ENCODE data around the gene SORT1. TPM values are rescaled to one million over a fixed set of nuclear protein-coding genes. Genes with fewer than 3 reads are reported as not detected.

SORT1 gene
- total RNA-seq, 1 experiment from 2014 or later, result 9.2 TPM

DNA sequence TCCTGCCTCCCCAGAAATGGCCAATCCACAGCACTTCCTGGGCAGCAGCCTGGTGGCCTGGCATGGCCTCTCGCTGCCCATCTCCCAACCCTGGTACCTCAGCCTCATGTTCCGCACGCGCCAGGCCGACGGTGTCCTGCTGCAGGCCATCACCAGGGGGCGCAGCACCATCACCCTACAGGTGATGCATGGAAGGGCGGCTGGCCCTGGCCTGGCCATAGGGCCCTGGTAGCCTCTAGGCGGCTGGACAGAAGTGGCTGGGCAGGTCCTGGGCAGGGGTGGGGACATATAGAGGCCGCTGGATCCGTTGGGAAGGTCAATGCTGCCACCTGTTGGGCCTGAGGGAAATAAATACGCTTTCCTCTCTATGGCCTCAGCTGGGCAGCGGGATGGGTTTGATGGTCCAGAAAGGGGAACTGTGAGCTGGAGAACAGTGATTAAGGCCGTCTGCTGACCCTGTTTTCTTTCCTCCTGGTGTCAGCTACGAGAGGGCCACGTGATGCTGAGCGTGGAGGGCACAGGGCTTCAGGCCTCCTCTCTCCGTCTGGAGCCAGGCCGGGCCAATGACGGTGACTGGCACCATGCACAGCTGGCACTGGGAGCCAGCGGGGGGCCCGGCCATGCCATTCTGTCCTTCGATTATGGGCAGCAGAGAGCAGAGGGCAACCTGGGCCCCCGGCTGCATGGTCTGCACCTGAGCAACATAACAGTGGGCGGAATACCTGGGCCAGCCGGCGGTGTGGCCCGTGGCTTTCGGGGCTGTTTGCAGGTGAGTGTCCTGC lies 133.9 kb downstream of the SORT1 start:
- Histone ChIP-seq H3K36me3 (ENCODE audit: low read depth, low read length) (no peaks in the 10 kb centered on the region), H3K4me2 (ENCODE audit: low read length) (no peak overlapping the region), H3K9me2 (replicated peaks; ENCODE audit: low read length) (no peaks in the 10 kb centered on the region), H3F3A (ENCODE audit: low read length, unreplicated experiment) (no peaks in the 10 kb centered on the region), H3K27ac (ENCODE audit: low read length) (no peak overlapping the region), H3K79me2 (ENCODE audit: low read length) (no peaks in the 10 kb centered on the region), H3K9ac (ENCODE audit: low read length) (no peak overlapping the region), H3K4me3 (ENCODE audit: low read length) (no peak overlapping the region), H3K9me3 (ENCODE audit: low read length) (no peaks in the 10 kb centered on the region), H4K20me1 (ENCODE audit: low read length) (no peaks in the 10 kb centered on the region), H2AFZ (ENCODE audit: low read length) (no peak overlapping the region), H3K27me3 (ENCODE audit: low read length) (no peaks in the 10 kb centered on the region), H3K4me1 (ENCODE audit: insufficient read depth, low read length) (peaks cover 10% of the 10 kb centered on the region)
- DNase-seq (peak; percentile 94), ATAC-seq (peak; percentile 98)
- CTCF ChIA-PET, result interaction anchor here (0.7 to 1.2 kb wide), 3 partner anchors 24 to 134 kb away, joined by 3 to 4 read pairs (median 3); partner anchors contain the start of gene SORT1
- no peak for TF ChIP-seq EZH2phosphoT487 (IDR thresholded peaks at IDR 0.05; ENCODE audit: borderline replicate concordance, low read length)
- TF ChIP-seq, protein P1, sequence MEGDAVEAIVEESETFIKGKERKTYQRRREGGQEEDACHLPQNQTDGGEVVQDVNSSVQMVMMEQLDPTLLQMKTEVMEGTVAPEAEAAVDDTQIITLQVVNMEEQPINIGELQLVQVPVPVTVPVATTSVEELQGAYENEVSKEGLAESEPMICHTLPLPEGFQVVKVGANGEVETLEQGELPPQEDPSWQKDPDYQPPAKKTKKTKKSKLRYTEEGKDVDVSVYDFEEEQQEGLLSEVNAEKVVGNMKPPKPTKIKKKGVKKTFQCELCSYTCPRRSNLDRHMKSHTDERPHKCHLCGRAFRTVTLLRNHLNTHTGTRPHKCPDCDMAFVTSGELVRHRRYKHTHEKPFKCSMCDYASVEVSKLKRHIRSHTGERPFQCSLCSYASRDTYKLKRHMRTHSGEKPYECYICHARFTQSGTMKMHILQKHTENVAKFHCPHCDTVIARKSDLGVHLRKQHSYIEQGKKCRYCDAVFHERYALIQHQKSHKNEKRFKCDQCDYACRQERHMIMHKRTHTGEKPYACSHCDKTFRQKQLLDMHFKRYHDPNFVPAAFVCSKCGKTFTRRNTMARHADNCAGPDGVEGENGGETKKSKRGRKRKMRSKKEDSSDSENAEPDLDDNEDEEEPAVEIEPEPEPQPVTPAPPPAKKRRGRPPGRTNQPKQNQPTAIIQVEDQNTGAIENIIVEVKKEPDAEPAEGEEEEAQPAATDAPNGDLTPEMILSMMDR (conservative IDR thresholded peaks at IDR 0.05; ENCODE audit: low read depth, low read length), result peak; percentile 98
- intact Hi-C loops (cut with micrococcal nuclease), result loop anchor here (1.0 kb wide), 3 partner anchors 11 to 174 kb away; no protein-coding TSS in a partner anchor
- POLR2A ChIA-PET (ENCODE audit: unreplicated experiment), result no interaction called here
- BruUV-seq (replicated peaks), result no TSS peak

DNA sequence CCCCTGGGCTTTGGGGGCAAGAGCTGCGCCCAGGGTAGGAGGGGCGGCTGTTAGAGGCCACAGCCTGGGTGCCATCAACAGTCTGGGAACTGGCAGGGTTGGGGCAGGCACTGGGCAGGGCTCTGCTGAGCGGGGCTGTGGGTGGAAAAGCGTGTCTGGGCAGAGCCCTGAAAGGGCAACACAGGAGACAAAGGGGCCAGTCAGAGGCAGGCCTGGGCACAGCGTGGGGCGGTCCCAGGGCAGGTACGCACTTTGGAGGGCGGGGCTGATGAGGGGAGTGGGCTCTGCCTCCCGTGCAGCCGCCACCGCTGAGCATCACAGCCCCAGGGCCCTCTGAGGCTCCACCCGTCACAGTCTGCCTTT lies 134.5 kb downstream of the SORT1 start:
- H3K4me3 ChIP-seq (ENCODE audit: low read length), result no peak overlapping the region
- no peak overlapping the region for H3K27ac ChIP-seq (ENCODE audit: low read length)
- H3K4me1 ChIP-seq (ENCODE audit: insufficient read depth, low read length), result peaks cover 10% of the 10 kb centered on the region
- DNase-seq (no peak), ATAC-seq (peak; percentile 2; the same call in 1 of the 2 replicates)
- no peak overlapping the region for H3K4me2 ChIP-seq (ENCODE audit: low read length)
- no peaks in the 10 kb centered on the region for H3K79me2 ChIP-seq (ENCODE audit: low read length)
- CTCF ChIA-PET, result interaction anchor here (1.2 kb wide), 1 partner anchor 62 kb away, joined by 4 read pairs; no protein-coding TSS in a partner anchor
- no peak for TF ChIP-seq EZH2phosphoT487 (IDR thresholded peaks at IDR 0.05; ENCODE audit: borderline replicate concordance, low read length)
- no peak for TF ChIP-seq EZH2 (IDR thresholded peaks at IDR 0.05; ENCODE audit: low read length, unreplicated experiment)
- TF ChIP-seq, protein P1 (conservative IDR thresholded peaks at IDR 0.05; ENCODE audit: low read depth, low read length), result no peak
- POLR2A ChIA-PET (ENCODE audit: unreplicated experiment), result no interaction called here
- H4K20me1 ChIP-seq (ENCODE audit: low read length), result no peaks in the 10 kb centered on the region
- H3K27me3 ChIP-seq (ENCODE audit: low read length), result no peaks in the 10 kb centered on the region
- no peaks in the 10 kb centered on the region for H3K9me3 ChIP-seq (ENCODE audit: low read length)
- H3K9me2 ChIP-seq (replicated peaks; ENCODE audit: low read length), result no peaks in the 10 kb centered on the region
- no peak overlapping the region for H3K9ac ChIP-seq (ENCODE audit: low read length)
- no TSS peak for BruUV-seq (replicated peaks)
- H3F3A ChIP-seq (ENCODE audit: low read length, unreplicated experiment), result no peaks in the 10 kb centered on the region
- intact Hi-C loops (cut with micrococcal nuclease), result loop anchor here (1.0 kb wide), 3 partner anchors 11 to 174 kb away; no protein-coding TSS in a partner anchor
- H2AFZ ChIP-seq (ENCODE audit: low read length), result no peak overlapping the region
- no peaks in the 10 kb centered on the region for H3K36me3 ChIP-seq (ENCODE audit: low read depth, low read length)
